Astrocyte of the cerebellum (primary cell): ENCODE data around the gene FAM32A.
A peak's percentile ranks its signal among the peaks of the same experiment; 100 is the strongest.

Experiments used
- DNase-seq: peaks from one replicate; pipeline ENCODE4 v3.0.0-alpha.2; 2011; ENCODE audit warnings: low read depth
- H3K4me3 ChIP-seq: 2 replicates; pipeline ENCODE4 v1.5.1; 2011; ENCODE audit warnings: mild to moderate bottlenecking, low read depth, low read length, moderate library complexity
- CTCF ChIP-seq: IDR thresholded peaks from 2 replicates; pipeline ENCODE4 v1.5.1; 2012; ENCODE audit warnings: low read length, low read depth, moderate library complexity, mild to moderate bottlenecking; ENCODE audit errors: missing control alignments
- in situ Hi-C: cut with HindIII; loops from 2 replicates; pipeline ENCODE4 v1.10.0; 2017; ENCODE audit warnings: low sequenced_read_pairs

FAM32A gene

GRCh38 chr19:16155128-16155527 is 30.1 kb upstream of the FAM32A start:
- TF ChIP-seq CTCF, result no peak
- no peak overlapping the region for H3K4me3 ChIP-seq
- in situ Hi-C loops, result no loop called here
- DNase-seq, result no peak

GRCh38 chr19:16156904-16157303 is 28.3 kb upstream of the FAM32A start:
- no peak for TF ChIP-seq CTCF
- in situ Hi-C loops, result no loop called here
- DNase-seq, result no peak
- no peak overlapping the region for H3K4me3 ChIP-seq

- H3K4me3 ChIP-seq, result no peak overlapping the region
- DNase-seq, result no peak
- no peak for TF ChIP-seq CTCF
- in situ Hi-C loops, result no loop called here
Measured at GRCh38 chr19:16157601-16158000, 27.6 kb upstream of the FAM32A start.

- no peak for DNase-seq
- in situ Hi-C loops, result no loop called here
- H3K4me3 ChIP-seq, result no peak overlapping the region
- TF ChIP-seq CTCF, result no peak
Measured at GRCh38 chr19:16159655-16160054, 25.6 kb upstream of the FAM32A start.

GRCh38 chr19:16160445-16160942 is 24.7 kb upstream of the FAM32A start:
- in situ Hi-C loops, result no loop called here
- DNase-seq, result no peak
- no peak for TF ChIP-seq CTCF
- H3K4me3 ChIP-seq, result no peak overlapping the region

GRCh38 chr19:16160943-16161560 is 24.2 kb upstream of the FAM32A start:
- no peak for TF ChIP-seq CTCF
- H3K4me3 ChIP-seq, result no peak overlapping the region
- peak; percentile 52 for DNase-seq
- in situ Hi-C loops, result no loop called here
